ENCODE measurements around the gene TOB2.
A peak's percentile ranks its signal among the peaks of the same experiment; 100 is the strongest.
"Not testable (repeated sequence)": the region's sequence is repeated elsewhere in the genome, so short reads cannot be mapped to it uniquely, and the experiment has no call there.

Gene TOB2

GRCh38 chr22:41429951-41430332 lies 16.7 kb downstream of the TOB2 start:
- no peak for DNase-seq (ENCODE audit: low read depth in 2 of 2)

GRCh38 chr22:41429232-41429950 lies 17.2 kb downstream of the TOB2 start:
- DNase-seq (ENCODE audit: low read depth in 2 of 2): no peak

DNA sequence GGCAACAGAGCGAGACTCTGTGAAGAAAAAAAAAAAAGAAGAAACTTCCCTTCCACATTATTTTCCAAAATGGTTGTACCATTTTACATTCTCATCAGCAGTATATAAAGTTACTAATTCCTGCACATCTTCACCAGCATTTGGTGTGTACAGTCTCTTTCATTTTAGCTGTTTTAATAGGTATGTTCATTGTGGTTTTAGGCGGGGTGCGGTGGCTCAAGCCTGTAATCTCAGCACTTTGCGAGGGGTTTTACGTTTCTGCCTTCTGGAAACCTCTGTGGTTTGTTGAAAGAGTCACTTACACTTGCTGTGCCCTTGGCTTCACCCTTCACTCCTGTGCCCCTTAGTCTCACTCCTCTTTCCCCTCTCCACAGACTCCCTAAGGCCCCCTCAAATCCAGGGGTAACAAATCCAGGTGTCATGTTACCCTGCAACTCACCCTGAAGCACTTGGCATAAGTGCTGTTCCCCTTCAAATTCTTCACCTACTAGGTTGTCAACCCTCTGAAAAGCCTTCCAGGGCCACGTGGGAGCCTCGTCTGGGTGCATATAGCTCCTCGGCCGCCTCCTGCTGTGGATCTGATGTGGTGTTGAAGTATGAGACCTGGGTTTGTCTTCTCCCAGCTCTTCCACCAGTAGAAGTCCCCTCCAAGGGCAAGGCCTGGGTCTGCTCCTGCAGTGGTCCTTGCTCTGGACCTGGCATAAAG lies 20.8 kb downstream of the TOB2 start:
- DNase-seq (ENCODE audit: low read depth in 2 of 2): no peak

DNA sequence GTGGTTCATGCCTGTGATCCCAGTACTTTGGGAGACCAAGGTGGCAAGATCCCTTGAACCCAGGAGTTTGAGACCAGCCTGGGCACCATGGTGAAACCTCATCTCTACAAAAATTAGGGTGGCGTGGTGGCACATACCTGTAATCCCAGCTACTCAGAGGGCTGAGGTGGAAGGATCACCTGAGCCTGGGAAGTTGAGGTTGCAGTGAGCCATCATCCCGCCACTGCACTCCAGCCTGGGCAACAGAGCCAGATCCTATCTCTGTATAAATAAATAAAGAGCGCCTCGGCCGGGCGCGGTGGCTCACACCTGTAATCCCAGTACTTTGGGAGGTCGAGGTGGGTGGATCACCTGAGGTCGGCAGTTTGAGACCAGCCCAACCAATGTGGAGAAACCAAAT lies 27.9 kb downstream of the TOB2 start:
- no peak for DNase-seq (ENCODE audit: low read depth in 2 of 2)

DNA sequence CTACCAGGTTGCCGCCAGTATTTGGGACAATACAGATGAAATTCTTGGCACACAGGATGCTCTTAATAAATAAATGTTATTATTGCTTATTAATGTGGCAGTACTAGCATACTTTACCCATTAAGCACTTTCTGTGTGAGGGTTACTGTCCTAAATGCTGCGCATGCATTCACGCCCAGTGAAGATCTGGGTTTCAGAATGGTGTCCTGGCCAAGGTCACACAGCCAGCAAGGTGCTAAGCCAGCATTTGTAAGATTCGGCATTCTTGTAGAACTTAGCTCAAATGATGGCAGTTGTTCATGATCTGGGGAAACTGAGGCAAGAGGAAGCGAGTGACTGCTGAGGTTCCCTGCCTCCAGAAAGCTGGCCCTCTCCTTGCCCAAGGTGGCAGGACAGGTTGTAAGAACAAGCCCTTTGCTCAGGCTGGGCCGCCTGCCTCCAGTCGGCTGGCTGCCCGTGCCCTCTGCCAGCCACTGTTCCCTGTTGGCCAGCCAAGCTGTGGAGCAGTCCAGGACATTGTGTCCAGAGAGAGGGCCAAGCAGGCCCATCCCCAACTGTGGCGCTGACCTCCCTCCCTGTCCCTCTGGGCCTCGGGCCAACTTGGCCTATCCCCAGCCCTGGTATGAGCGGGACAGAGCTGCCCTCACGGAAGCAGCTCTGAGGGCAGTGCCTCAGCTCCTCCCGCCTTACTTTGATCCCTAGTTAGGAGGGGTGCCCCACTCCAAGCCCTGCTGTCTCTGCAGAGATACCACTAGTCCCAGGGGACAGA lies 28.8 kb downstream of the TOB2 start:
- no peak for DNase-seq (ENCODE audit: low read depth in 2 of 2)

DNA sequence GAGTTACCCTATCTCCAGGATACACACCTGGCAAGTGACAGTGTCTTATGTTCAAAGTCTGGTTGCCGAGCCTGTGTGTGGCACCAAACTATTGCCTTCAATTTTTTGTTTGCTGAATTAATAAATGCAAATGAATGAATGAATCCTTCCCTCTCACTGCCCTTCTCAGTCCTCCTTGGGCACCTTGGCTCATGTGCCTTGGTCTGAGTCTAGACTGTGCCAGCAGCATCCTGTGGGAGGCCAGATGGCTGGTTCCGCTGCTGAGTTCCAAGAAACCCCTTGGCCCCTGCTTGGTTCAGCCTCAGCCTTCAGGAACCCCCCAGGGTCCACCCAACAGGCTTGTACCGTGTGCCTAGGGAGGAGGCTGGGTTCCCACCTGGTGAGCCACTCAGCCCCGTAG lies 31.0 kb downstream of the TOB2 start:
- DNase-seq (ENCODE audit: low read depth in 2 of 2): no peak

- DNase-seq (ENCODE audit: low read depth in 2 of 2): no peak
These were observed 35.4 kb downstream of the TOB2 start for GRCh38 chr22:41411021-41411851.

DNA sequence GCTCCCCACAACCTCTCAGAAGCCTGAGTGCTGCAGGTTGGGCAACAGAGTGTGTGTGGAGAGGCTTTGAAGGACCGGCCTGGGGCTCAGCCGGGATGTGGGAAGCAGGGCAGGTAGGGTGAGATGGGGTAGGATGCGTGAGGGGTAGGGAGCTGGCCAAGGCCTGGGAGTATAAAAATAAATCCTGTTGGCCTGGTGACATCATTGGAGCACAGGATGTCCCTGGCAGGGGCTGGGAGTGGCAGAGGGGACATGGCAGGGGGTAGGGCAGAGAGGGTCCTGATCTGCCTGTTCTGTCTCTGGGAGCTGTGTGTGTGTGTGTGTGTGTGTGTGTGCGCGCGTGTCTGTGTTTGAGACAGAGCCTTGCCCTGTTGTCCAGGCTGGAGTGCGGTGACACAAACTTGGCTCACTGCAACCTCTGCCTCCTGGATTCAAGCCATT lies 36.3 kb downstream of the TOB2 start:
- no peak for DNase-seq (ENCODE audit: low read depth in 2 of 2)

DNA sequence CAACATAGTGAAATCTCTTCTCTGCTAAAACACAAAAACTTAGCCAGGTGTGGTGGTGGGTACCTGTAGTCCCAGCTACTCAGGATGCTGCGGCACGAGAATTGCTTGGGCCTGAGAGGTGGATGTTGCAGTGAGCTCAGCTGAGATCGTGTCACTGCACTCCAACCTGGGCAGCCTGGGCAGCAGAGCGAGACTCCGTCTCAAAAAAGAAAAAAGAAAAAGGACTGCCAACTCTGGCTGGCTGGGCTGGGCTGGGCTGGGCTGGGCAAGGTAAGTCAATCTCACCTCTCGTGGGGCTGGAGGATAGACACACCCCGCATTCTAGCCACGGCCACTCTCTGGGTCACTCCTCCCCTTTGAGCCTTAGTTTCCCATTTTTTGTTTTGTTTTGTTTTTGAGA lies 37.9 kb downstream of the TOB2 start:
- DNase-seq (ENCODE audit: low read depth in 2 of 2): no peak

DNA sequence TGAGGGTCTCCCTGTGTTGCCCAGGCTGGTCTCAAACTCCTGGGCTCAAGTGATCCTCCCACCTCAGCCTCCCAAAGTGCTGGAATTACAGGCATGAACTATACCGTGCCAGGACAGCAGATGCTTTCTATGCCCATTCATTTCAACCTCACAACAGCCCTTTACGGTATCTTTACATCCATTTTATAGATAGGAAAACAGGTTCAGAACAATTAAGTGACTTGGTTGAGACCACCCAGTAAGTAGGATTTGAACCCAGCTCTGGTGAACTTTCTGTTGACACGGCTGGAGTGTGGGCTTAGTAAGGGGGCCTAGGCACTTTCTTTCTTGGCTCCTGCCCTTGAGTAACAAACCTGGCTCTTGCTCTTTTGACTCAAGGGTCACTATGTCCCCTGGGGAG lies 39.2 kb downstream of the TOB2 start:
- DNase-seq (ENCODE audit: low read depth in 2 of 2): no peak

DNA sequence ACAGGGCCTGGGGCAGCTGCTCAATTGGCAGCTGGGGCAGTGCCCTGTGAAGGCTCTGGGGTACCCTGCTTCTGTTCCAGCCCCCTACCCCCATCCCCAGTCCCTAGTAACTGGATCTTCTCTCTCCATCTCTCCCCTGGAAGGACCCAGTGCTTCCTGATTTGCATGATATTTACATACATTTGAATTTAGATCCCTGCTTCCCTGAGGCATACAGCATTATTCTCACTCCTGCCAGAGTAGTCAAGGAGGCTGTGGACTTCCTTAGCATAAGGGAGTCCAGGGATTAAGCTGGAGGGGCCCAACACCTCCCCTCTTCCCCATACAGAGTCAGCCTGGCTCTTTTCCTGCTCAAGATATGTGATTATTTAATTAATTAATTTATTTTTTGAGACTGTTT lies 40.2 kb downstream of the TOB2 start:
- DNase-seq (ENCODE audit: low read depth in 2 of 2): no peak

GRCh38 chr22:41405588-41405987 lies 41.0 kb downstream of the TOB2 start:
- DNase-seq (ENCODE audit: low read depth in 2 of 2): peak; percentile 30 to 36

- DNase-seq (ENCODE audit: low read depth in 2 of 2): peak; percentile 70 to 77
These were observed 42.9 kb downstream of the TOB2 start for GRCh38 chr22:41403532-41404318.

DNA sequence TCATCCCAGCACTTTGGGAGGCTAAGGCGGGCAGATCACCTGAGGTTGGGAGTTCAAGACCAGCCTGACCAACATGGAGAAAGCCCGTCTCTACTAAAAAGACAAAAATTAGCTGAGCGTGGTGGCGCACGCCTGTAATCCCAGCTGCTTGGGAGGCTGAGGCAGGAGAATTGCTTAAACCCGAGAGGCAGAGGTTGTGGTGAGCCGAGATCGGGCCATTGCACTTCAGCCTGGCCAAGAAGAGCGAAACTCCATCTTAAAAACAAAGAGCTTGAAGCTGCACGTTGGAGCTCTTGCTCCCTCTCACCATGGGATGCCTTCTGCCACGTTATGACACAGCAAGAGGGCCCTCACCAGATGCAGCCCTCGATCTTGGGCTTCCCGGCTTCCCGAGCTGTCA lies 43.8 kb downstream of the TOB2 start:
- DNase-seq (ENCODE audit: low read depth in 2 of 2): not testable (repeated sequence)

GRCh38 chr22:41401781-41402648 lies 44.6 kb downstream of the TOB2 start:
- DNase-seq (ENCODE audit: low read depth in 2 of 2): no peak

DNA sequence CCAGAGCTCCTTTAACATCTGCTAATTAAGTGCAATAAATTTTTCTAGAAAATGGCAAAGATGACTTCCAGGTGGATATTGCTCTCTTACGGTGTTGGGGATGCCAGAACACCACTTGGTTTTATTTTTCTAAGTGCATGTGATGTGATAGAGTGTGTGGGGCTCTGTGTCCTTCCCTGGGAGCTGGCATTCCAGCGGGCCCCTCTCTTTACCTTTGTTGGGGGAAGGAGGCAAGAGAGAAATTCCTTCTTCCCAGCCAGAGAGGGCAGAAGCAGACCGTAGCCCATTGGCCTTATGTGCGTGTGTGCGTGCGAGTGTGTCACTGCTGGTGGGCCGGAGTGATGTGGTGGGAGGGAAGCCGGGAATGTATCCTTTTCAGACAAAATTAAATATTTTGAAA lies 47.7 kb downstream of the TOB2 start:
- no peak for DNase-seq (ENCODE audit: low read depth in 2 of 2)

DNA sequence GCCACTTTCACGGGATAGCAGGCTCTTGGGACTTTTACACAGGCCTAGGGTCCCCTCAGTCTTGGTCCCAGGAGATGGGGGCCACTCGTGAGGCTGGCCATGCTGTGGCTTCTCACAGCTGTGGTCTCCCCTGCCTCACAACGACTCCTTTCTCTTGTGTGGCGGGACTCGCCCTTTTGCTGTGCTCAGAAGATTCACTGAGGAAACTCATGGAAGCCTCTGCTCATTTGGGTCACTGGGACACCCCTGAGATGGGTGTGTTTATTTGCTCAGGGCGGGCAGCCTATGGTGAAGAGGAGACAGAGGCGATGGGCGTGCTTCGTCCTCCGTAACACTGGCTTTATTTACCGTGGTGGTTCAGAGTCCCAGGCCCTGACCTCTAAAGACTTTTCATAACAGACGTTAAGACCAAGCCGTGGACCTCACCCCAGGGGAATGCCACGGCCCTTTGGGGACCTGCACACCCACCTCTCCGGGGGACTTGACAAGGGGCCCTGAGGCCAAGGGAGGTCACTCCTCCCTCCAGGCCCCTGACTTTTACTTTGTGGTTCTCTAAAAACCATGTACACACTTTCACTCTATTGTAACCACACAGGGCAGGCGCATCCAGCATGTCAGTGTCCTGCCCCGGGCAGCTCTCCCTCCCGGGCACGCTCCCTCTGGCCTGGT lies 49.3 kb downstream of the TOB2 start:
- DNase-seq (ENCODE audit: low read depth in 2 of 2): no peak

DNA sequence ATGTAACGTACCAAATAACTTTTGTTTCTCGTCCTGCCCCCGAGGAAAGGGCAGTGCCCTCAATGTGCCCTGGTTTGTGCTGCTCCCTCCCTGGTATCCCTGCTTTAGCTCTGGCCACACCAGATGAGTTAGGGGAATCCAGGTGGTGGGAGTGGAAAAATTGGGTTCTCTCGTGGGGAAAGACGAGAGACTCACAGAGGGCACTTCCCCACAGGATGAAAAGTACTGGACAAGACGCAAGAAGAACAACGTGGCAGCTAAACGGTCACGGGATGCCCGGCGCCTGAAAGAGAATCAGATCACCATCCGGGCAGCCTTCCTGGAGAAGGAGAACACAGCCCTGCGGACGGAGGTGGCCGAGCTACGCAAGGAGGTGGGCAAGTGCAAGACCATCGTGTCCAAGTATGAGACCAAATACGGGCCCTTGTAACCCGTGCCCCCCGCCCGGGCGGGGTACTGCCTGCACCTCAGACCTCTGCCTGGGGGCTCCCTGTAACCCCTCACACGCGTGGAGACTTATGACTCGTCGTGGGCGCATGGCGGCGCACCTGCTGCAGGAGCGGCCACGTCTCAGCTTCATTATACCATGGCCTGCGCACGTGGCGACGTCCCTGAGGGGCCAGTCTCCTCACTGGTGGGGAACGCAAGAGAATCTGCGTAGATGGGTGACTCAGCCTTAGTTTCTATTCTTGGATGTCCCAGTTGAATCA lies 50.9 kb downstream of the TOB2 start:
- DNase-seq (ENCODE audit: low read depth in 2 of 2): no peak

DNA sequence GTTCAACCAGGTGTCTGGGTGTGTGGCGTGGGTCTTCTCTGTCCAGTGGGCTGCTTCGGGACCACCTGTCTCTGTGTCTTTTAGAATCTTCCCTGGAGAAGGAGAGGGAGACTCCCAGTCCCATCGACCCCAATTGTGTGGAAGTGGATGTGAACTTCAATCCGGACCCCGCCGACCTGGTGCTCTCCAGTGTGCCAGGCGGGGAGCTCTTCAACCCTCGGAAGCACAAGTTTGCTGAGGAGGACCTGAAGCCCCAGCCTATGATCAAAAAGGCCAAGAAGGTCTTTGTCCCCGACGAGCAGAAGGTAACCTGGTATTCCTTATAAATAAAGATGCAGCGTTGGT lies 52.6 kb downstream of the TOB2 start:
- DNase-seq (ENCODE audit: low read depth in 2 of 2): no peak

All from stimulated activated CD8-positive, alpha-beta memory T cell treated with anti-CD3 and anti-CD28 coated beads, Interleukin-2, amount 100 ng/mL, for 48 hours (primary cell).